OCI-LY3 (cell line): ENCODE results near the gene KCNH2.

Source experiments
- EZH2phosphoT487 ChIP-seq: fragments of 200-600 bp; shearing (Covaris generic); IDR thresholded peaks from 2 replicates; pipeline ENCODE4 v1.6.1; 2018; ENCODE audit warnings: antibody characterized with exemption, mixed run types, low read depth
- TF ChIP-seq, protein P1 (sequence below): fragments of 200-600, 300-600 bp; sonication (generic); IDR thresholded peaks from 2 replicates; pipeline ENCODE4 v1.5.1; 2014; ENCODE audit warnings: antibody characterized with exemption, low read length, low read depth

- TF ChIP-seq, protein P1, sequence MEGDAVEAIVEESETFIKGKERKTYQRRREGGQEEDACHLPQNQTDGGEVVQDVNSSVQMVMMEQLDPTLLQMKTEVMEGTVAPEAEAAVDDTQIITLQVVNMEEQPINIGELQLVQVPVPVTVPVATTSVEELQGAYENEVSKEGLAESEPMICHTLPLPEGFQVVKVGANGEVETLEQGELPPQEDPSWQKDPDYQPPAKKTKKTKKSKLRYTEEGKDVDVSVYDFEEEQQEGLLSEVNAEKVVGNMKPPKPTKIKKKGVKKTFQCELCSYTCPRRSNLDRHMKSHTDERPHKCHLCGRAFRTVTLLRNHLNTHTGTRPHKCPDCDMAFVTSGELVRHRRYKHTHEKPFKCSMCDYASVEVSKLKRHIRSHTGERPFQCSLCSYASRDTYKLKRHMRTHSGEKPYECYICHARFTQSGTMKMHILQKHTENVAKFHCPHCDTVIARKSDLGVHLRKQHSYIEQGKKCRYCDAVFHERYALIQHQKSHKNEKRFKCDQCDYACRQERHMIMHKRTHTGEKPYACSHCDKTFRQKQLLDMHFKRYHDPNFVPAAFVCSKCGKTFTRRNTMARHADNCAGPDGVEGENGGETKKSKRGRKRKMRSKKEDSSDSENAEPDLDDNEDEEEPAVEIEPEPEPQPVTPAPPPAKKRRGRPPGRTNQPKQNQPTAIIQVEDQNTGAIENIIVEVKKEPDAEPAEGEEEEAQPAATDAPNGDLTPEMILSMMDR, result no peak
- no peak for TF ChIP-seq EZH2phosphoT487
Measured at GRCh38 chr7:151000897-151001495, 22.9 kb upstream of the KCNH2 start.
